Stimulated activated CD4-positive, alpha-beta T cell treated with anti-CD3 and anti-CD28 coated beads, Interleukin-2, amount 100 ng/mL, for 4 hours (primary cell): Measurements from ENCODE around the gene ZNF830.
"Not testable (repeated sequence)": the region's sequence is repeated elsewhere in the genome, so short reads cannot be mapped to it uniquely, and the experiment has no call there.

Experiments
- DNase-seq: peaks from one replicate; pipeline ENCODE4 v3.0.0-alpha.2; 2020; ENCODE audit warnings: low read depth

The ZNF830 gene

GRCh38 chr17:34961093-34961911, at the start of gene ZNF830, which contains the start of gene CCT6B:
ZNF830 (plus strand) TSS chr17:34961540; CDS start chr17:34961567, 27 bp downstream.
CCT6B (minus strand) TSS chr17:34961460; CDS start chr17:34961393, 67 bp downstream.
- DNase-seq = peak; percentile 86

- no peak for DNase-seq
Observed at GRCh38 chr17:34913001-34913400, 48.3 kb upstream of the ZNF830 start.

- no peak for DNase-seq
Observed at GRCh38 chr17:34916120-34916519, 45.2 kb upstream of the ZNF830 start.

GRCh38 chr17:34917381-34917780, 44.0 kb upstream of the ZNF830 start:
- DNase-seq = no peak

GRCh38 chr17:34920676-34921075, 40.7 kb upstream of the ZNF830 start:
- no peak for DNase-seq

- no peak for DNase-seq
Observed at GRCh38 chr17:34926661-34927060, 34.7 kb upstream of the ZNF830 start.

- no peak for DNase-seq
Observed at GRCh38 chr17:34930283-34930682, 31.1 kb upstream of the ZNF830 start.

- not testable (repeated sequence) for DNase-seq
Observed at GRCh38 chr17:34950780-34951179, 10.6 kb upstream of the ZNF830 start.

- DNase-seq = no peak
Observed at GRCh38 chr17:34958438-34958837, 2.9 kb upstream of the ZNF830 start.

- DNase-seq = no peak
Observed at GRCh38 chr17:34974179-34974578, 12.8 kb downstream of the ZNF830 start.

GRCh38 chr17:34974794-34975785, 13.8 kb downstream of the ZNF830 start:
- DNase-seq = no peak

GRCh38 chr17:34979153-34979552, 17.8 kb downstream of the ZNF830 start:
- no peak for DNase-seq

GRCh38 chr17:34979650-34980352, 18.5 kb downstream of the ZNF830 start:
- DNase-seq = no peak

GRCh38 chr17:34980353-34980680, 19.0 kb downstream of the ZNF830 start, which contains the start of gene LIG3:
LIG3 (plus strand) TSS chr17:34980512; CDS start chr17:34983006, 2,494 bp downstream.
- DNase-seq = peak; percentile 94

- peak; percentile 78 for DNase-seq
Observed at GRCh38 chr17:34980681-34981537, 19.6 kb downstream of the ZNF830 start.

GRCh38 chr17:34981538-34982241, 20.4 kb downstream of the ZNF830 start:
- no peak for DNase-seq

GRCh38 chr17:34987232-34987631, 25.9 kb downstream of the ZNF830 start:
- no peak for DNase-seq

- no peak for DNase-seq
Observed at GRCh38 chr17:34988644-34989043, 27.3 kb downstream of the ZNF830 start.

- DNase-seq = no peak
Observed at GRCh38 chr17:34989473-34989872, 28.1 kb downstream of the ZNF830 start.

- DNase-seq = no peak
Observed at GRCh38 chr17:34990921-34991365, 29.6 kb downstream of the ZNF830 start.
